HL-60 (cell line): ENCODE data around the gene SLC36A1.

Experiments used
- CTCF ChIP-seq: IDR thresholded peaks from one replicate; pipeline ENCODE4 v1.5.1; 2011; ENCODE audit warnings: low read length, control low read depth, inconsistent platforms; ENCODE audit not compliant: insufficient read depth
- POLR2AphosphoS5 ChIP-seq: IDR thresholded peaks from 2 replicates; pipeline ENCODE4 v1.6.1; 2012; ENCODE audit warnings: low read depth

- TF ChIP-seq CTCF: no peak
- no peak for TF ChIP-seq POLR2AphosphoS5
Measured at GRCh38 chr5:151470439-151470838, 23.0 kb downstream of the SLC36A1 start.
